ENCODE results near the gene TTC12.

Gene TTC12

GRCh38 chr11:113373981-113374560 is 59.7 kb downstream of the TTC12 start:
- DNase-seq (ENCODE audit: low read depth in 3 of 3), result no peak

DNA sequence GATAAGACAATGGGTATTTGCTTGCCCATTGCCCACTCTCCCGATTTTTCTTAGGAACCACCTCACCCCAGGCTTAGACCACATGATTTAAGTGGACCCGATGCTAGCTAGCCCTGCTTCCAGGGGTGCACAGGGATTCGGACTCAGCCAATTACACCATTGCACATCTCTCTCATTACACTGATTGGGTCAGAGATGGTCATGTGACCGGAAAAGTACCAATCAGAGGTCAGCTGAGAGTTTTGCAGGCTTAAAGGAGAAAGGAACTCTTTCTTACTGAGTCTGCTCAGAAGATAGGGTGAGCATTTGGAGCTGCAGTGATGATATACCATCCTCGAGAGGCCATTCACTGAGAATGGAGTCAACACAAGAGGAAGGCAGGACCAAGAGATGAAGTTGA is 61.0 kb downstream of the TTC12 start:
- no peak for DNase-seq (ENCODE audit: low read depth in 3 of 3)

GRCh38 chr11:113376156-113376555 is 61.8 kb downstream of the TTC12 start:
- DNase-seq (ENCODE audit: low read depth in 3 of 3), result no peak

DNA sequence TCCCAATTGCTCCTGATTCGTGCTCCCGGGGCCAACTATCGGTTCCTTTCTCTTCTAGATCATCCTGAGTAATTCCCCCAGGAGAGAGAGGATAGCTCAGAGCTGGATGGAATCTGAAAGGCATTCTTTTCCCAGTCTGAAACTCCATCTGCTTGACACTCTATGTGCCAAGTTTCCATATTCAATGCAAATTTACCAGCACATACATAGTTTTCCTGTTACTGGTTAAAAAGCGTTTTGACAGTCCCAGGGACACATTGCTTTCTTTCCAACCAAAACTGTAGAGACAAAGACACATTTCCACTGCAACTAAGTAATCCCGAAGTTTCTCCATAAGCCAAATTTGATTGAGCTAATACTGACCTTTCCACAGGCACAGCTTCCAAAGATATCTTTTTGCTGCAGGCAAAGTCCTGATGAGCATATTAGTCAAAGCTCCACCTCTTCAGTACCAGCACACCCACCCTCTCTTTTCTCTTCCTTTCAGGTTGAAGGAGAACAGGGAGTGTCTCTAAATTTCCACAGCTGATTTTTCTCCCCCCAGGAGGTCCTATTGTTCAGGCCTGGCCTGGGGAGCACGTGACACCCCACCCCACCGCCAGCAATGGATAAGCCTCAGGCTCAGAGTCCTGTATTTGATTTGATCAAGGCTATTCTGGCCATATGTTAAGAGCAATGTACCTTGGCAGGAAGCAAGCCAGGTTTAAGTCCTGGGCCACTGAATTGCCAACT is 63.5 kb downstream of the TTC12 start:
- DNase-seq (ENCODE audit: low read depth in 3 of 3), result no peak

DNA sequence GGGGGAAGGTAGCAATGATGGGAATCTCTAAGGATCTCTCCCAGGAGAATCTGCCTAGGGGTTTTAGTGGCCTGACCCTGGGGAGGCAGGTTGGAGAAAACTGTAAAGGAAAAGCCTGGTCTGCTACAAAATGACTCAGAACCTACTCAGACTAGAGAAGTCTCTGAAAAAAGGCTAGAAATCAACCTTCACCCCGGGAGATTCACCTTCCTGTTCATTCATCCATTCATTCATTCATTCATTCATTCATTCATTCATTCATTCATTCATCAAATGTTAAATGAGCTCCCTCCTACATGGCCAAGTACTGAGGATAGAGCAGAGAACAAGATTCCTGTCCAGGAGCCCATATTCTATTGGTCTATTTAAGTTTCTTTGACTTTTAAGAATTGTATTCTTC is 64.3 kb downstream of the TTC12 start:
- DNase-seq (ENCODE audit: low read depth in 3 of 3), result no peak

DNA sequence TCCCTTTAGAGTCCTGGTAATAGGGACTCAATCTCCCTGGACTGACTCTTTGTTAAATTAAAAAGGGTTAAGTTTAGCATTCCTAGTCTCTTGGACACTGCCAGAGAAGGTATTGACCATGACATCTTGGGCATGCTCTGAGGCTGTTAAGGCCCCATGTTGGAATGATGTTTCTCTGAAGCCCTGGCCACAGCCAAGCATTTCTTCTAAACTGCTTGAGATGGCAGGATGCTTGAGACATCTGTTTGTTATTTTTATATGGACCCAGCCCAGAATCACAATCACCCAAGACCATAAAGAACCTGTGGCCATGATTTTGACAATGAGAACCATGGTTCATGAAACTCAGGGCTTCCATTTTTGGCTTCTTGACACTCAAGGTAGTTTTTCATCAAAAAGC is 67.7 kb downstream of the TTC12 start:
- DNase-seq (ENCODE audit: low read depth in 3 of 3), result no peak

DNA sequence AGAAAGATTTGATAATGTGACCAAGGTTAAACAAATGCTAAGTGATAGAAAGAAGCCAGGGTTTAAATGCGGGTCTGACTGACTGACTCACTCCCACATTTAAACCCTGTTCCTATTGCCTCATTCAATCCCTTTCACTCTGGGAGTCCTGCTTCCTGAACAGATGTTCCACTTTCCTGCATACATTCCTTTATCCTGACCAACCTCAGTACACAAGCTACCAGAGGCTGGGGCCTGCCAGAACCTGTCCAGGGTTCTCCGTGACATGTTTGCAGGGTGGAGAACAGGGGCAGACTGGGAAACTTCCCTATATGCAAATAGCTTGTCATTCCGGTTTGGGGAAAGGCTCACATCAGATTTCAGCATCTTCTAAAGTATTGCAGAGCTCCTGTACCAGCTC is 70.2 kb downstream of the TTC12 start:
- no peak for DNase-seq (ENCODE audit: low read depth in 3 of 3)

DNA sequence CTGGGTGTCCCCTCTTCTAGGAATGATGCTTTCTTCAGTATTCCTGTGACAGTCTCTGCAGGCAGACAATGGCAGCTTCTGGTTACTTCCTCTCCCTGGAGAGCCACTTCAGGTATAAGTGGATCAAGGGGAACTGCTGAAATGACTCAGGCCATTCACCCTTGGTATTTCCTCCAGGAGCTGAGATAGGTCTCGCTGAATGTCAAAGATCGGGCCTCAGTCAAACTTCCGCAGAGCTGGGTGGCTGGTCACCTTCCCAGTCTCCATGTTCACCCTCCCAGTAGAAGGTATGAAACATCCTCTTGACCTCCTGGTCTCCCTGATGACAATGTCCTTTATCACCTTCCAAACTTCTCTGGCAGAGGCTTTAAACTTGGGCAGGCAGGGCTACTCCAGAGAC is 71.4 kb downstream of the TTC12 start:
- no peak for DNase-seq (ENCODE audit: low read depth in 3 of 3)

GRCh38 chr11:113386866-113387265 is 72.5 kb downstream of the TTC12 start:
- no peak for DNase-seq (ENCODE audit: low read depth in 3 of 3)

- no peak for DNase-seq (ENCODE audit: low read depth in 3 of 3)
Observed at GRCh38 chr11:113387605-113388211, 73.3 kb downstream of the TTC12 start, which contains the start of gene ANKK1. Gene ANKK1, plus strand, starts transcription at chr11:113387779. Its CDS starts 106 bp downstream, at chr11:113387885.

DNA sequence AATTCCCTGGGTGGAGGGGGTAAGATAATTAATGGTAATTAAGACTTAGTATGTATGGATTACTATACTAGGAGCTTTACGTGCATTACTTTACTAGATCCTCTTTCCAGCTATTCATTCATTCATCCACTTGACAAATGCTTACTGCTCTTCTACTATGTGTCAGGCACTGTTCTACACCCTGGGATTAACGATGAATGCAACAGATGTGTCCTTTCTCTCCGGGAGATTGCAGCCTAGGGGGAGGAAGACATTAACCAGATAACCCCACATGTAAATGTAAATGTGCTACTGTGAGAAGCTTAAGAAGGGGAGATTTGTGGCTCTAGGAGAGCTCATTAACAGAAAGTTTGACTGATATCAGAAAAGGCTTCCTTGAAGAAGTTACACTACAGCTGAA is 74.9 kb downstream of the TTC12 start:
- no peak for DNase-seq (ENCODE audit: low read depth in 3 of 3)

GRCh38 chr11:113392236-113392921 is 78.0 kb downstream of the TTC12 start:
- DNase-seq (ENCODE audit: low read depth in 3 of 3), result no peak

DNA sequence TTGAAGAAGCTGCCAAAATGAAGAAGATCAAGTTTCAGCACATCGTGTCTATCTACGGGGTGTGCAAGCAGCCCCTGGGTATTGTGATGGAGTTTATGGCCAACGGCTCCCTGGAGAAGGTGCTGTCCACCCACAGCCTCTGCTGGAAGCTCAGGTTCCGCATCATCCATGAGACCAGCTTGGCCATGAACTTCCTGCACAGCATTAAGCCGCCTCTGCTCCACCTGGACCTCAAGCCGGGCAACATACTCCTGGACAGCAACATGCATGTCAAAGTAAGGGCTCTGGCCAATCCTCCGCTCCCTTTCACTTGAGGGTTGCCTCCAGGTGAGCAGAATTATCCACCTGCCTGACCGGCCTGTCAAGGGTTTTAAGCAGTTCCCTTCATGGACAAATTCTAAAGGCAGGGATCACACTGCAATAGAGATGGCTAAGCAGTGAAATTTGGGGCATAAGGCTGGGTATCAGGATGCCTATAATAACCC is 79.2 kb downstream of the TTC12 start:
- no peak for DNase-seq (ENCODE audit: low read depth in 3 of 3)

DNA sequence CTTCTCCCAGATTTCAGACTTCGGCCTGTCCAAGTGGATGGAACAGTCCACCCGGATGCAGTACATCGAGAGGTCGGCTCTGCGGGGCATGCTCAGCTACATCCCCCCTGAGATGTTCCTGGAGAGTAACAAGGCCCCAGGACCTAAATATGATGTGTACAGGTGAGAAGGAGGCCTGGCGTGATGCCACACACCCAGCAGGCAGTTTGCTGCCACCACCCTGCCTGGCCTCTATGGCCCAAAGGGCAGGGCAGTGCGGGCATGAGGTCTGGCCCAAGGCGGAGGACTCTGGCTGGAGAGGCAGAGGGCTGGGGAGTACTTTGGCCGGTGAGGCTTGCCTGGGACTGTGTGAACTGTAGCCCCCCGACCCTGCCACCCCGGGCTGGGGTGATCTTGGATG is 80.5 kb downstream of the TTC12 start:
- no peak for DNase-seq (ENCODE audit: low read depth in 3 of 3)

DNA sequence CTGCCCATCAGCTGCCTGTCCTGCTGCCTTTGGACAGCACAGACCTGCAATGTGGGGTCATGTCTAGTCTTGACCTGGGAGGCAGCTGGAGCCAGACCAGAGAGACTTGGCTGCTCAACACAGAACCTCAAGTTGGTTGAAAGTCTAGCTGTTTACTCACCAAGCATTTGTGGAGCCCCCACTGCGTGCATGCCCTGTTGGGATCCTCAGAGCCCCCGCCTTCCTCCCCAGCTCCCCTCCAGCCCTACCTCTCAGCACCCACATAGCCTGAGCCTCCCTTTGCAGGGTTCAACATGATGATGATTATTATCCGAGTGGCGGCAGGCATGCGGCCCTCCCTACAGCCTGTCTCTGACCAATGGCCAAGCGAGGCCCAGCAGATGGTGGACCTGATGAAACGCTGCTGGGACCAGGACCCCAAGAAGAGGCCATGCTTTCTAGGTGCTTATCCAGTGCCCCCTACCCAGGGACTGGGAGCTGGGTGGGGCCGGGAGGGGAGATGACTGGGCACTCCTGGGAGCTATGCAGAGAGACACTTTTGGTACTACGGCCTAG is 81.5 kb downstream of the TTC12 start:
- no peak for DNase-seq (ENCODE audit: low read depth in 3 of 3)

DNA sequence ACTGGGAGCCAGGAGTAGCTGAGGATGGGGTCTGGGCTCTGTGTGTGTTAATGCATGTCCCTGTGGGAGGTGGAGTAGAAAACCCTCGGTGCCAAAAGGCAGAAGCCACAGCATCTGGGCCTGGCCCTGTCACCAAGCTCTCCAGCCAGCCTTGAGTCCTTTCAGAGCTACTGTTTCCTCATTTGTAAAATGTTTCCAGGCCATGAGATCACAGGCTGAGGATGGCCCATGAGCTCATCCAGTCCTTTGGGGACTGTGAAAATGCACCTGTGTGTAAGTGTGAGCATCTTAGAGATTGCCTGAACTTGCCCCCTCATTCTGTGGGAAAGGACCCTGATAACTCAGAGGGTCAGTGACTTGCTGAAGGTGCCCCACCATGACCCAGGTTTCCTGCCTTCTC is 82.3 kb downstream of the TTC12 start:
- no peak for DNase-seq (ENCODE audit: low read depth in 3 of 3)

GRCh38 chr11:113397212-113397611 is 82.8 kb downstream of the TTC12 start:
- no peak for DNase-seq (ENCODE audit: low read depth in 3 of 3)

DNA sequence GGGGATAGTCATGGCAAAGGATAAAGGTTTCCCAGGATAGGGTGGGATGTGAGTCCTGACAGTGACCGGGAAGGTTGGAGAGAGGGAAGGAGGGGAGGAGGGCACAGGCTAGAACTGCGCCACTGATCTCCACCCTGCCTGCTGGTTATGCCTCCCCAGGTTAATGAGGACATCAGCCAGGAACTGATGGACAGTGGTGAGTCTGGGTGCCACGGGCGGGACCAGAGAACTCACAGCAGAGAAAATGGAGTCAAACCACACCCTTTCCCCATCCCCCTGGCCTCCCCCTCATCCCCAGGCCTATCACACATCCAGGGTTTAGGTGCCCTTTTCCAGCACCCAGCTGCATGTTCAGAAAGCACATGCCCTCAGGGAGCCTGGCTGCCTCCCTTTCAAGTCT is 83.4 kb downstream of the TTC12 start:
- no peak for DNase-seq (ENCODE audit: low read depth in 3 of 3)

DNA sequence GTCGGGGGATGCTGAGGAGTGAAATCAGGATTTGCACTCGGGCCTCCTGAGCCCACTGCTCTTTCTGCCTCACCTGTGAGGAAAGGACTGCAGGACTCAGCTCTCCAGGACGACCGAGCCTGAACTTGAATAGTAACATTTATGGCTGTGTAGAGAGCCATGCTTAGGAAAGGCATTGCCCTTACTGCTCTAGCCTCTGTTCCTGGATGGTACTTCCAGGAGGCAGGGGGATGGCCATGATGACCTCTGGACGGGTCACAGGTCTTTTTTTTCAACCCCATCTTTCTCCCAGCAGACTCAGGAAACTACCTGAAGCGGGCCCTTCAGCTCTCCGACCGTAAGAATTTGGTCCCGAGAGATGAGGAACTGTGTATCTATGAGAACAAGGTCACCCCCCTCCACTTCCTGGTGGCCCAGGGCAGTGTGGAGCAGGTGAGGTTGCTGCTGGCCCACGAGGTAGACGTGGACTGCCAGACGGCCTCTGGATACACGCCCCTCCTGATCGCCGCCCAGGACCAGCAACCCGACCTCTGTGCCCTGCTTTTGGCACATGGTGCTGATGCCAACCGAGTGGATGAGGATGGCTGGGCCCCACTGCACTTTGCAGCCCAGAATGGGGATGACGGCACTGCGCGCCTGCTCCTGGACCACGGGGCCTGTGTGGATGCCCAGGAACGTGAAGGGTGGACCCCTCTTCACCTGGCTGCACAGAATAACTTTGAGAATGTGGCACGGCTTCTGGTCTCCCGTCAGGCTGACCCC is 84.5 kb downstream of the TTC12 start:
- no peak for DNase-seq (ENCODE audit: low read depth in 3 of 3)

DNA sequence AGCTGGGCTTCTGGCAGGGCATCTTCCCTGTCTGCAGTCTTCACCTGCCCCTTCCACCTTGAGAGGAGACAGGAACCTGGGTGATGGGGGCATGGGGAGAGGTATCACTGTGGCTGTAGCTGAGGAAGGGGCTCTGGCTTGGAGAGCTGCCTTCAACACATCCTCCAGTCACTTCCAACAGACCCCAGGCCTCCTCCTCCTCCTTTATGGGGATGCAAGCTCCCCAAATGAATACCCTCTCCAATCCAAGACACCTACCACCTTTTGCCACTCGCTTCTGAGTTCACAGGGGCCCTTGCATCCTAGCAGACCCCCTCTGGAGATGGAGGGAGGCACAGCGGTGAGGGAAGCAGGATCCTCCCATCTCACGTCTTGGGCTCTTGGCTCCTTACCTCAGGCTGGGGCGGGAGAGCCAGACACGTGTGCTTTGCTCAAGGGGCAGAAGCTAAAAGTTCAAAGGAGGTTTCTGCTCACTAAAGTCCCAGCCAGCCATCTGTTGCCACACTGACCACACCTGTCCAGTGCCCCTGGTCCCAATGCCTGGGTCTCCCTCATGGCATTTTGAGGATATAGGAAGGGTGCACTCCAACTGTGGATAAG is 86.3 kb downstream of the TTC12 start:
- DNase-seq (ENCODE audit: low read depth in 3 of 3), result no peak

GRCh38 chr11:113401718-113402117 is 87.3 kb downstream of the TTC12 start:
- no peak for DNase-seq (ENCODE audit: low read depth in 3 of 3)

Measured in stimulated activated CD4-positive, alpha-beta T cell treated with anti-CD3 and anti-CD28 coated beads, TNF-alpha, amount 100 ng/mL, for 48 hours (primary cell).